K562 (cell line): ENCODE results near the gene RTBDN. TPM values are rescaled to one million over a fixed set of nuclear protein-coding genes. Genes with fewer than 3 reads are reported as not detected.

ENCODE experiments used
- CHCHD3 ChIP-seq: fragments of 250-450 bp; sonication (Bioruptor Pico); IDR thresholded peaks from 2 replicates; pipeline ENCODE4 v2.1.2; 2022; ENCODE audit warnings: mild to moderate bottlenecking
- ESRRA ChIP-seq: fragments of 450-650 bp; IDR thresholded peaks from 2 replicates; pipeline ENCODE4 v1.6.1; 2014; ENCODE audit warnings: low read depth, mild to moderate bottlenecking, moderate library complexity, borderline replicate concordance
- JUN ChIP-seq, 2 experiments: sonication (generic) in 1 of 2; formaldehyde crosslinking in 1 of 2; IDR thresholded peaks; 2 replicates each; pipeline versions ENCODE4 v1.6.1 to v1.8.0; 2012 to 2022; ENCODE audit warnings: borderline replicate concordance in 2 of 2, mild to moderate bottlenecking in 2 of 2, improper control_type of control experiment in 1 of 2, low read depth in 1 of 2, low read length in 1 of 2, missing genetic modification reagents in 1 of 2
- OTX1 ChIP-seq: fragments of 450-650 bp; formaldehyde crosslinking; IDR thresholded peaks from 2 replicates; pipeline ENCODE4 v1.4.0; 2022; ENCODE audit warnings: mild to moderate bottlenecking
- PRMT5 ChIP-seq: sonication (generic); formaldehyde crosslinking; IDR thresholded peaks from 2 replicates; pipeline ENCODE4 v1.5.0; 2020; ENCODE audit warnings: missing genetic modification reagents
- TAF1 ChIP-seq: IDR thresholded peaks from 2 replicates; pipeline ENCODE4 v1.6.1; 2011; ENCODE audit warnings: mild to moderate bottlenecking, low read length, moderate library complexity; ENCODE audit not compliant: insufficient read depth, control insufficient read depth, severe bottlenecking; ENCODE audit errors: extremely low read depth
- TAF7 ChIP-seq: fragments of 450-650 bp; IDR thresholded peaks from 2 replicates; pipeline ENCODE4 v1.6.1; 2016; ENCODE audit warnings: missing genetic modification characterization, missing compliant biosample characterization
- TFE3 ChIP-seq: fragments of 450-650 bp; formaldehyde crosslinking; IDR thresholded peaks from 2 replicates; pipeline ENCODE4 v1.4.0; 2020; ENCODE audit warnings: mild to moderate bottlenecking, mixed read lengths
- UBTF ChIP-seq, 2 experiments: IDR thresholded peaks; 2 replicates each; pipeline ENCODE4 v1.6.1; 2012; ENCODE audit warnings: improper control_type of control experiment in 2 of 2, low read depth in 2 of 2, low read length in 2 of 2, borderline replicate concordance in 1 of 2
- ZNF518B ChIP-seq: fragments of 250-450 bp; sonication (Bioruptor Pico); IDR thresholded peaks from 2 replicates; pipeline ENCODE4 v1.5.0; 2021; ENCODE audit warnings: mild to moderate bottlenecking, moderate library complexity
- polyA plus RNA-seq, 8 experiments: library from polyadenylated mRNA; depleted of rRNA in 4 of 8; stranded (reverse) in 5 of 8; unstranded in 3 of 8; fragments of >200 nt; fragmentation: Nextera tagmentation in 2 of 8; fragmentation: Illumina TruSeq in 1 of 8; extraction: Ambion mirVana in 2 of 8; extraction: Trizol in 1 of 8; gene quantifications; 2 replicates each; pipeline versions ENCODE4 v1.2.1 to v1.2.3, GENCODE V29; 2011 to 2014; ENCODE audit warnings: inconsistent platforms in 1 of 8, missing spikeins in 1 of 8
- total RNA-seq, 7 experiments: library from RNA; depleted of rRNA in 6 of 7; stranded (reverse); fragments of >200 nt in 6 of 7; fragmentation: Illumina TruSeq in 2 of 7; extraction: Trizol in 2 of 7; gene quantifications; 2 replicates each; pipeline versions ENCODE4 v1.2.1 to v1.2.3, GENCODE V29; 2011 to 2021; ENCODE audit warnings: low replicate concordance in 1 of 7
- TF ChIP-seq, protein P1 (sequence below), 2 experiments: fragments of 450-650 bp; formaldehyde crosslinking in 1 of 2; IDR thresholded peaks; 2 replicates each; pipeline versions ENCODE4 v1.4.0 to v1.6.1; 2014 to 2020; ENCODE audit warnings: mild to moderate bottlenecking in 2 of 2, borderline replicate concordance in 1 of 2, low read depth in 1 of 2

RTBDN gene
- total and polyA plus RNA-seq, 9 of the 15 experiments (the other 6 are each of a cell fraction or from before 2014, with no cell fraction given) = 0.20 to 2.3 (median 0.72) TPM; not detected in 1

GRCh38 chr19:12837225-12837624 is 2.8 kb upstream of the RTBDN start (continued):
- TF ChIP-seq, protein P1, sequence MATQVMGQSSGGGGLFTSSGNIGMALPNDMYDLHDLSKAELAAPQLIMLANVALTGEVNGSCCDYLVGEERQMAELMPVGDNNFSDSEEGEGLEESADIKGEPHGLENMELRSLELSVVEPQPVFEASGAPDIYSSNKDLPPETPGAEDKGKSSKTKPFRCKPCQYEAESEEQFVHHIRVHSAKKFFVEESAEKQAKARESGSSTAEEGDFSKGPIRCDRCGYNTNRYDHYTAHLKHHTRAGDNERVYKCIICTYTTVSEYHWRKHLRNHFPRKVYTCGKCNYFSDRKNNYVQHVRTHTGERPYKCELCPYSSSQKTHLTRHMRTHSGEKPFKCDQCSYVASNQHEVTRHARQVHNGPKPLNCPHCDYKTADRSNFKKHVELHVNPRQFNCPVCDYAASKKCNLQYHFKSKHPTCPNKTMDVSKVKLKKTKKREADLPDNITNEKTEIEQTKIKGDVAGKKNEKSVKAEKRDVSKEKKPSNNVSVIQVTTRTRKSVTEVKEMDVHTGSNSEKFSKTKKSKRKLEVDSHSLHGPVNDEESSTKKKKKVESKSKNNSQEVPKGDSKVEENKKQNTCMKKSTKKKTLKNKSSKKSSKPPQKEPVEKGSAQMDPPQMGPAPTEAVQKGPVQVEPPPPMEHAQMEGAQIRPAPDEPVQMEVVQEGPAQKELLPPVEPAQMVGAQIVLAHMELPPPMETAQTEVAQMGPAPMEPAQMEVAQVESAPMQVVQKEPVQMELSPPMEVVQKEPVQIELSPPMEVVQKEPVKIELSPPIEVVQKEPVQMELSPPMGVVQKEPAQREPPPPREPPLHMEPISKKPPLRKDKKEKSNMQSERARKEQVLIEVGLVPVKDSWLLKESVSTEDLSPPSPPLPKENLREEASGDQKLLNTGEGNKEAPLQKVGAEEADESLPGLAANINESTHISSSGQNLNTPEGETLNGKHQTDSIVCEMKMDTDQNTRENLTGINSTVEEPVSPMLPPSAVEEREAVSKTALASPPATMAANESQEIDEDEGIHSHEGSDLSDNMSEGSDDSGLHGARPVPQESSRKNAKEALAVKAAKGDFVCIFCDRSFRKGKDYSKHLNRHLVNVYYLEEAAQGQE (IDR thresholded peaks at IDR 0.05; ENCODE audit: borderline replicate concordance) = no peak
- TF ChIP-seq, protein P1 (CRISPR knock-in tag; IDR thresholded peaks at IDR 0.05; ENCODE audit: low read depth) = no peak
- TF ChIP-seq CHCHD3 (CRISPR knock-in tag) (no peak), TAF7 (no peak), ZNF518B (CRISPR knock-in tag) (no peak), ESRRA (no peak), JUN (IDR thresholded peaks at IDR 0.05; ENCODE audit: borderline replicate concordance, low read depth, low read length) (0 out of 2 replicates have a peak, but pooled peaks have one; percentile 23), JUN (CRISPR knock-in tag; IDR thresholded peaks at IDR 0.05; ENCODE audit: borderline replicate concordance) (no peak), TAF1 (no peak), OTX1 (no peak), UBTF (IDR thresholded peaks at IDR 0.05; ENCODE audit: borderline replicate concordance in 1 of 2, low read depth in 2 of 2, low read length in 2 of 2) (no peak), PRMT5 (no peak), TFE3 (CRISPR knock-in tag) (no peak)
